ENCODE data around the gene SH3PXD2A.

SH3PXD2A gene

DNA sequence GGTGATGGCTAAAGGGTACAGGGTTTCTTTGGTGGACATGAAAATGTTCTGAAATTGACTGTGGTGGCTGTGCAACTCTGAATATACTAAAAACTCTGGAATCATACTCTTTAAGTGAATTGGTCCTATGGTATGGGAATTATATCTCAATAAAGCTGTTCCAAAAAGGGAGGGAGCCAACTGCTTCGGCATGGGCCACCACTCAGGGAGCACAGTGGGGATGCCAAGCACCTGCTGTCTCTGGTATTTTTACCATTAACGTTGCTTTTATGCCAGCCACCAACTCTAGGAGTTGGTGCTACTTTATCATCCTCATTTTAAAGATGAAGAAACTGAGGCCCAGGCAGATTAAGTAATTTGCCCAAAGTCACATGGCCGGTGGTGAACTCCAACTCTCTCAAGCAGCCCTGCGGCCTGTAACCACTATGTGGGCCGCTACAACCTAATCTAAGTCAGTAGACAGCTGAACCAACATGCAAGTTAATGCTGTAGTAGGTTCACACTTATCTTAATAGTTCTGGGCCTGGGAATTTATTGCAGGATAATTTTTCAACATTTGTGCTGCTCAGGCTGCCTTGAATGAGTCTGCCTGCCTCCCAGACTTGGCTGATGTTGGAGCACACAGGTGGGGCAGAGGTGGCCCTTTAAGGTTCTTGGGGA, 20.8 kb downstream of the SH3PXD2A start (continued):
- TF ChIP-seq, protein P1, sequence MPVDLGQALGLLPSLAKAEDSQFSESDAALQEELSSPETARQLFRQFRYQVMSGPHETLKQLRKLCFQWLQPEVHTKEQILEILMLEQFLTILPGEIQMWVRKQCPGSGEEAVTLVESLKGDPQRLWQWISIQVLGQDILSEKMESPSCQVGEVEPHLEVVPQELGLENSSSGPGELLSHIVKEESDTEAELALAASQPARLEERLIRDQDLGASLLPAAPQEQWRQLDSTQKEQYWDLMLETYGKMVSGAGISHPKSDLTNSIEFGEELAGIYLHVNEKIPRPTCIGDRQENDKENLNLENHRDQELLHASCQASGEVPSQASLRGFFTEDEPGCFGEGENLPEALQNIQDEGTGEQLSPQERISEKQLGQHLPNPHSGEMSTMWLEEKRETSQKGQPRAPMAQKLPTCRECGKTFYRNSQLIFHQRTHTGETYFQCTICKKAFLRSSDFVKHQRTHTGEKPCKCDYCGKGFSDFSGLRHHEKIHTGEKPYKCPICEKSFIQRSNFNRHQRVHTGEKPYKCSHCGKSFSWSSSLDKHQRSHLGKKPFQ (tag by site-specific recombination; IDR thresholded peaks at IDR 0.05) = 0 out of 2 replicates have a peak, but pooled peaks have one; percentile 48

DNA sequence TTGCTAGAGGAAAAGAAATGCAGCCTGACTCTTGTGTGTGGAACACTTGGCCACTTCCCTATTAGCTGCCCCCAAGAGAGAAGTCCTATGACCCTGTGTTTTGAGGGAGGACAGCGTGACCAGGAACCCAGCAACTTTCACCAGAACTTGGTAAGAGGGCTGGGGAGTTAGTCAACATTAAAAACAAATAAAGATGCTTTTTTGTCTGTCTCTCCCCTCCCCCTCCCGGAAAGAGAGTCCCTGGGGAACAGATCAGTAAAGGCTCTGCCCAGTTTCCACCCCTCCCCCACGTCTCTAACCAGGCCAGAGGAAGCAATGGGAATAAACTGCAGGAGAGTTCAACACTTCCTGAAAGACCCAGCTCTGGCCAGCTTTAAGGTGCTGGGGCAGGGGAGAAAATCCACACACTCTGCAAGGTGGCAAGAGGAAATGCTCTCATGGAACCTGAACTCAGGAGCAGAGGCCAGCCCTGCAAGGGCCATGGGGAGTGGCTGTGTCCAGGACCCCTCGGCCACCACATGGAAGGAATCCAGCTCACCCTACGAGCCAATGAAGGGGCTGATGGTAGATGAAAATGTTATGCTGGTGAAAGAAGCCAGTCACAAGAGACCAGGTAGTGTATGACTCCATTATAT, 21.5 kb downstream of the SH3PXD2A start:
- no peak for TF ChIP-seq ZNF529 (tag by site-specific recombination; IDR thresholded peaks at IDR 0.05; ENCODE audit: insufficient replicate concordance)
- no peaks in the 10 kb centered on the region for H3K36me3 ChIP-seq (ENCODE audit: control insufficient read depth in 2 of 2, insufficient read depth in 1 of 2, low read length in 2 of 2)
- ChIA-PET CTCF (interaction anchor here (0.7 to 1.0 kb wide), 3 partner anchors 27 to 121 kb away, joined by 3 to 6 read pairs (median 4); no protein-coding TSS in a partner anchor), POLR2A (interaction anchor here (0.5 to 1.1 kb wide), 2 partner anchors 20 kb away, joined by 3 to 5 read pairs; no protein-coding TSS in a partner anchor)
- peaks cover 27% of the 10 kb centered on the region for H3K4me1 ChIP-seq (ENCODE audit: control insufficient read depth, insufficient read depth, low read length)
- H3K9me3 ChIP-seq (ENCODE audit: control insufficient read depth, insufficient read depth, low read depth, low read length) = 0 out of 2 replicates have a peak, but pooled peaks cover 2% of the 10 kb centered on the region
- peak overlapping the region; percentile 10; the same call in 1 of the 2 replicates for H3K27ac ChIP-seq (ENCODE audit: extremely low read depth, low read depth, low read length)
- H3K4me3 ChIP-seq (ENCODE audit: low read depth, low read length) = no peak overlapping the region

DNA sequence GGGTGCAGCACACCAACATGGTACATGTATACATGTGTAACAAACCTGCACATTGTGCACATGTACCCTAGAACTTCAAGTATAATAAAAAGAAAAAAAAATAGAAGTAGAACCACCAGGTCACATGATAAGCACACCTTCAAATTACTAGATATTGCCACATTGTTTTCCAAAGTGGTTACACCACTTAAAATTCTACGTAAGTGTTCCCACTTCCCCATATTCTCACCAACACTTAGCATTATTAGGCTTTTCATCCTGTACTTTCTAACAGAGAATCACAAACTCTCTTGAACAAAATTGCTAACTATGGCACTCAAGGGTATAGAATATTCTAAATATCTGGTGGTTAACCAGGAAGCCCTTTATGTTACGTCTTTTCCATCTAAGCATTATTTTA, 22.6 kb downstream of the SH3PXD2A start:
- no peak overlapping the region for H3K4me3 ChIP-seq (ENCODE audit: low read depth, low read length)
- no peak overlapping the region for H3K27ac ChIP-seq (ENCODE audit: extremely low read depth, low read depth, low read length)

DNA sequence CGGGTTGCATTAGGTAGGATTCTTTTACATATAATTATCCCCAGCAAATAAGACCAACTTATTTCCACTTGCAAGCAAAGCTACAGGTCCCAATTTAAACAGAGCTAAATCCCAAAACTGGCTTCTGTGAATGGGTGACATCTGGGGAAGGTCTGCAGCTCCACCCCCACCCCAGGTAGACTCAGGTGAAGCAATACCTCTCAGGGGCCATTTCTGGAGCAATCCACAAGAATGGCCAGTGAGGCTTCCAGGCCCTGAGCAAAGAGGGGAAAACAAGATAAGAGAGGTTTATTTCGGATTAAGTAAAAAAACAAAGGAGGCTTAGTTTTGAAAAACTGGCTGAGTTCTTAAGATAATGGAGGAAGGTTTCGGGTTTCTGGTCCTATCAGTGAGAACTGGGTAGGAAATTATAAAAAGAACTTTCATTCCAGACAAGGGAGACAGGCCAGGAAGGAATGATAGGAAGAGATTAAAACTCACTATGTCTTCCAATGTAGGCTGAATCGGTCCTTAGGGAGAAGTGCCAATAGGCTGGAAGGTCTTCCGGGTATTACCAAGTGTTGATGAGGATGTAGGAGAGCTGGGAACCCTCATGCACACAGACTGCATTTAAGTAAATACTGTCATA, 25.4 kb downstream of the SH3PXD2A start:
- Histone ChIP-seq H3K4me3 (ENCODE audit: low read depth, low read length) (no peak overlapping the region), H3K9me3 (ENCODE audit: control insufficient read depth, insufficient read depth, low read depth, low read length) (0 out of 2 replicates have a peak, but pooled peaks cover 2% of the 10 kb centered on the region), H3K27ac (ENCODE audit: extremely low read depth, low read depth, low read length) (no peak overlapping the region), H3K4me1 (ENCODE audit: control insufficient read depth, insufficient read depth, low read length) (peaks cover 34% of the 10 kb centered on the region), H3K36me3 (ENCODE audit: control insufficient read depth in 2 of 2, insufficient read depth in 1 of 2, low read length in 2 of 2) (no peaks in the 10 kb centered on the region)
- ChIA-PET POLR2A (no interaction called here), CTCF (interaction anchor here (0.7 to 0.8 kb wide), 2 partner anchors 9 to 17 kb away, joined by 3 read pairs; no protein-coding TSS in a partner anchor)
- TF ChIP-seq ZNF341 (tag by site-specific recombination; IDR thresholded peaks at IDR 0.05; ENCODE audit: low read depth) = no peak
- TF ChIP-seq ZNF544 (tag by site-specific recombination; IDR thresholded peaks at IDR 0.05) = no peak
- TF ChIP-seq, protein P2, sequence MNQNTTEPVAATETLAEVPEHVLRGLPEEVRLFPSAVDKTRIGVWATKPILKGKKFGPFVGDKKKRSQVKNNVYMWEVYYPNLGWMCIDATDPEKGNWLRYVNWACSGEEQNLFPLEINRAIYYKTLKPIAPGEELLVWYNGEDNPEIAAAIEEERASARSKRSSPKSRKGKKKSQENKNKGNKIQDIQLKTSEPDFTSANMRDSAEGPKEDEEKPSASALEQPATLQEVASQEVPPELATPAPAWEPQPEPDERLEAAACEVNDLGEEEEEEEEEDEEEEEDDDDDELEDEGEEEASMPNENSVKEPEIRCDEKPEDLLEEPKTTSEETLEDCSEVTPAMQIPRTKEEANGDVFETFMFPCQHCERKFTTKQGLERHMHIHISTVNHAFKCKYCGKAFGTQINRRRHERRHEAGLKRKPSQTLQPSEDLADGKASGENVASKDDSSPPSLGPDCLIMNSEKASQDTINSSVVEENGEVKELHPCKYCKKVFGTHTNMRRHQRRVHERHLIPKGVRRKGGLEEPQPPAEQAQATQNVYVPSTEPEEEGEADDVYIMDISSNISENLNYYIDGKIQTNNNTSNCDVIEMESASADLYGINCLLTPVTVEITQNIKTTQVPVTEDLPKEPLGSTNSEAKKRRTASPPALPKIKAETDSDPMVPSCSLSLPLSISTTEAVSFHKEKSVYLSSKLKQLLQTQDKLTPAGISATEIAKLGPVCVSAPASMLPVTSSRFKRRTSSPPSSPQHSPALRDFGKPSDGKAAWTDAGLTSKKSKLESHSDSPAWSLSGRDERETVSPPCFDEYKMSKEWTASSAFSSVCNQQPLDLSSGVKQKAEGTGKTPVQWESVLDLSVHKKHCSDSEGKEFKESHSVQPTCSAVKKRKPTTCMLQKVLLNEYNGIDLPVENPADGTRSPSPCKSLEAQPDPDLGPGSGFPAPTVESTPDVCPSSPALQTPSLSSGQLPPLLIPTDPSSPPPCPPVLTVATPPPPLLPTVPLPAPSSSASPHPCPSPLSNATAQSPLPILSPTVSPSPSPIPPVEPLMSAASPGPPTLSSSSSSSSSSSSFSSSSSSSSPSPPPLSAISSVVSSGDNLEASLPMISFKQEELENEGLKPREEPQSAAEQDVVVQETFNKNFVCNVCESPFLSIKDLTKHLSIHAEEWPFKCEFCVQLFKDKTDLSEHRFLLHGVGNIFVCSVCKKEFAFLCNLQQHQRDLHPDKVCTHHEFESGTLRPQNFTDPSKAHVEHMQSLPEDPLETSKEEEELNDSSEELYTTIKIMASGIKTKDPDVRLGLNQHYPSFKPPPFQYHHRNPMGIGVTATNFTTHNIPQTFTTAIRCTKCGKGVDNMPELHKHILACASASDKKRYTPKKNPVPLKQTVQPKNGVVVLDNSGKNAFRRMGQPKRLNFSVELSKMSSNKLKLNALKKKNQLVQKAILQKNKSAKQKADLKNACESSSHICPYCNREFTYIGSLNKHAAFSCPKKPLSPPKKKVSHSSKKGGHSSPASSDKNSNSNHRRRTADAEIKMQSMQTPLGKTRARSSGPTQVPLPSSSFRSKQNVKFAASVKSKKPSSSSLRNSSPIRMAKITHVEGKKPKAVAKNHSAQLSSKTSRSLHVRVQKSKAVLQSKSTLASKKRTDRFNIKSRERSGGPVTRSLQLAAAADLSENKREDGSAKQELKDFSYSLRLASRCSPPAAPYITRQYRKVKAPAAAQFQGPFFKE (tag by site-specific recombination; IDR thresholded peaks at IDR 0.05; ENCODE audit: borderline replicate concordance) = no peak
- TF ChIP-seq ZNF2 (tag by site-specific recombination; IDR thresholded peaks at IDR 0.05) = no peak
- TF ChIP-seq FEZF1 (tag by site-specific recombination; IDR thresholded peaks at IDR 0.05) = peak; percentile 36
- peak; percentile 68; the same call in 1 of the 2 replicates for TF ChIP-seq ZNF184 (tag by site-specific recombination; IDR thresholded peaks at IDR 0.05)
- no peak for TF ChIP-seq ZNF677 (tag by site-specific recombination; IDR thresholded peaks at IDR 0.05)
- TF ChIP-seq, protein P3, sequence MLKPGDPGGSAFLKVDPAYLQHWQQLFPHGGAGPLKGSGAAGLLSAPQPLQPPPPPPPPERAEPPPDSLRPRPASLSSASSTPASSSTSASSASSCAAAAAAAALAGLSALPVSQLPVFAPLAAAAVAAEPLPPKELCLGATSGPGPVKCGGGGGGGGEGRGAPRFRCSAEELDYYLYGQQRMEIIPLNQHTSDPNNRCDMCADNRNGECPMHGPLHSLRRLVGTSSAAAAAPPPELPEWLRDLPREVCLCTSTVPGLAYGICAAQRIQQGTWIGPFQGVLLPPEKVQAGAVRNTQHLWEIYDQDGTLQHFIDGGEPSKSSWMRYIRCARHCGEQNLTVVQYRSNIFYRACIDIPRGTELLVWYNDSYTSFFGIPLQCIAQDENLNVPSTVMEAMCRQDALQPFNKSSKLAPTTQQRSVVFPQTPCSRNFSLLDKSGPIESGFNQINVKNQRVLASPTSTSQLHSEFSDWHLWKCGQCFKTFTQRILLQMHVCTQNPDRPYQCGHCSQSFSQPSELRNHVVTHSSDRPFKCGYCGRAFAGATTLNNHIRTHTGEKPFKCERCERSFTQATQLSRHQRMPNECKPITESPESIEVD (tag by site-specific recombination; IDR thresholded peaks at IDR 0.05) = peak; percentile 35
- no peak for TF ChIP-seq ZNF585B (tag by site-specific recombination; IDR thresholded peaks at IDR 0.05)
- TF ChIP-seq ZNF530 (tag by site-specific recombination; IDR thresholded peaks at IDR 0.05; ENCODE audit: low read depth) = no peak

More for the DNA sequence above, 22.6 kb downstream of the SH3PXD2A start:
- H3K9me3 ChIP-seq (ENCODE audit: control insufficient read depth, insufficient read depth, low read depth, low read length) = 0 out of 2 replicates have a peak, but pooled peaks cover 2% of the 10 kb centered on the region
- H3K36me3 ChIP-seq (ENCODE audit: control insufficient read depth in 2 of 2, insufficient read depth in 1 of 2, low read length in 2 of 2) = no peaks in the 10 kb centered on the region
- TF ChIP-seq, protein P1 (tag by site-specific recombination; IDR thresholded peaks at IDR 0.05) = peak; percentile 64
- no peak for TF ChIP-seq ZNF366 (tag by site-specific recombination; conservative IDR thresholded peaks at IDR 0.05)
- peak; percentile 100 for TF ChIP-seq ZNF184 (tag by site-specific recombination; IDR thresholded peaks at IDR 0.05)
- TF ChIP-seq SETDB1 (IDR thresholded peaks at IDR 0.05; ENCODE audit: insufficient read length, low read length) = peak; percentile 49
- no peak for TF ChIP-seq ZNF302 (tag by site-specific recombination; IDR thresholded peaks at IDR 0.05; ENCODE audit: low read depth)
- ChIA-PET POLR2A (interaction anchor here (1.1 kb wide), 1 partner anchor 21 kb away, joined by 3 read pairs; no protein-coding TSS in a partner anchor), CTCF (interaction anchor here (1.0 kb wide), 1 partner anchor 120 kb away, joined by 6 read pairs; no protein-coding TSS in a partner anchor)
- peaks cover 34% of the 10 kb centered on the region for H3K4me1 ChIP-seq (ENCODE audit: control insufficient read depth, insufficient read depth, low read length)
